GM19397 (cell line): Measurements from ENCODE around the gene AHI1.

Experiments used
- ATAC-seq: cut with Tn5 transposase; IDR thresholded peaks from one replicate; pipeline ENCODE4 v1.9.1; 2021; ENCODE audit warnings: mild to moderate bottlenecking, moderate library complexity; ENCODE audit not compliant: unreplicated experiment

Gene AHI1

DNA sequence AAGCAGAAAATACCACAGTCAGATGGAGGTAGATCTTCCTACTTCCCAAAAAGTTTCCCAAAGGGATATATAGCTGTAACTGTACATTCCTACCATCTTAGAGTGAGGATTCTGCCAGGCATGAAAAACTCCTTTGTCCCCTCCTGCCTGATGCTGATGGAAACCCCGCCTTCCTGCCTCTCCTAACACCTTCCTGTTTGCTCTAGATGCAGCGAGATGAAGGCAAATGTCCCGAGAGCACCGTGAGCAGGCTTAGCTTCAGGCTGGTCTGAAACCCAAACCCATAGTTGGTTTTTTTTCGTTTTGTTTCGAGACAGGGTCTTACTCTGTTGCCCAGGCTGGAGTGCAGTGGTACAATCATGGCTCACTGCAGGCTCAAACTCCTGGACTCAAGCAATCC is 260.8 kb downstream of the AHI1 start:
- no peak for ATAC-seq

DNA sequence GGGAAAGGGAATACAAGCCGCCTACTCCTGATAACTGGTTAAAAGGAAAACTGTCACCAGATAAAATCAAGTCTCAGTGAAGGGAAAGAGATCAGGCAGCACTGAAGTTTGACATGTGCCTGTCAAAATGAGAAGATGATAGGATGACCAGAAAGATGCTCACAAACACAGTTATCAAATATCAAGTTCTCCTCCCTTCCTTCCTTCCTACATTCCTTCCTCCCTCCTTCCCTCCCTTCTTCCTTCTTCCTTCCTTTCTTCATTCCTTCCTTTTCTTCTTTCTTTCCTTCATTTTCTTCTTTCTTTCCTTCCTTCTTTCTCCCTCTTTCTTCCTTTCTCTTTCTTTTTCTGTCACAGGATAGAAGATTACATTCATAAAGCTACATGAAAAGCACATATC is 261.2 kb downstream of the AHI1 start:
- ATAC-seq: no peak

DNA sequence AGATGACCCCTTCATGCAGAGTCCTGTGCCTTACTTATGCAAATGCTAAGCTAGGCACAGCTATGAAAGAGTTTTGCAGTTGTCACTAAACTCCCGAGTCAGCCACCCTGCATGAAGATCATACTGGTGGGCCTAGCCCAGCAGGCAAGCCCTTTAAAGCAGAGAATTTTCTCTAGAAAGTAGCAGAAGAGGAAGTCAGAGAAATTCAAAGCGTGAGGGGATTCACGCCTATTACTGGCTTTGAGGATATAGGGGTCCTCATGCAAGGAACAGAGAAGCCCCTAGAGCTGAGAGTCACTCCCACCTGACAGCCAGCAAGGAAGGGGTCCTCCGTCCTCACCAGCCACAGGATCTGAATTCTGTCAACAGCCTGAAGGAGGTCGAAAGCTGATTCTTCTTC is 261.8 kb downstream of the AHI1 start:
- no peak for ATAC-seq

DNA sequence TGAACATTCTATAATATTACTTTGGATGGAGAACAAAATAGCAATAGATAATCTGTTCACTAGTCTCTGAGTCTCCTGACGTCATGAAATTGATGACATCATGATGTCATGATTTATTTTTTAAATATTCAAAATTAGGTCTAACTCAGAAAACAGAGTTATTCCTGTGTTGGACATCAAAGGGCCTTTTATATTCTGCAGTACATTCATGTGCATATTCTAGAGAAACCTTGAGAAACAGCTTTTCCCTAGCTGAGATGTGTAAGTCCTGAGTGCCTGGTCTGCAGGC is 263.1 kb downstream of the AHI1 start:
- ATAC-seq: no peak

DNA sequence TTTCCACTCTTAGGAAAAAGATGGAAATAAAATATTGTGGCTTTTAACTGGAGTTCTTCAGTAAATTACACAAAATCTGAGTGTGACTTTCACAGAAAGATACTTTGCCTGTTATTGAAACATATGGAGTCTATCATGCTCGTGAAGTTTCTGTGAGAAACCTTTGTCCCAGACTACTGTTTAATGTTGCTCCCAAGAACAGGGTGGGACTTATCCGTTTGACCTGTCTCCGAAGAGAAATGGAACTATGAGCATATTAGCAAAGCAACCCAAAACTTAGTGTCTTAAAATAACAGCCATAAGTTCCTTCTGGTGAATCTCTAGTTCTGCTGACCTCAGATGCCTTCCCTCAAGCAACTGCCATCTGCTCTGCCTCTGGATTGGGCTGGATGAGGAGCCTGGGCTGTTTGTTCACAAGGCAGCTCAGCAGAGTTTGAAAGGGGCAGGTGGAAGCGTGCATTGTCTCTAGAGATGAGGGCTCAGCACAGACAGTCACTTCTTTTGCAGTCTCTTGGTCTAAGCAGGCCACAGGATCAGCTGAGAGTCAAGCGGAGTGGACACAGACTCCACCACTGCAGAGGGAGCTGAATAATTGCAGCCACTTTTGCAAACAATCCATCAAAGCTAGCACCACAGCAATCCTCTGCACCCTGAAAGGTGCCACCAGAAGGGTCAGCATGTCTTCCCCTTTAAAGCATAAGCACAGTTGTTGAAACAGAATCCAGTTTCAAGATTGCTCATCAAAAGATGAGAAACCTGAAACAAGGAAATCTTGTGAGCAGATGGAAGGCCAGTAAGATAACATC is 263.7 kb downstream of the AHI1 start:
- no peak for ATAC-seq
